ENCODE data around the gene MAGED4. TPM values are rescaled to one million over a fixed set of nuclear protein-coding genes. Genes with fewer than 3 reads are reported as not detected.

Gene MAGED4
- total and polyA plus RNA-seq, 2 of the 8 experiments (the other 6 are each of a cell fraction or from before 2014, with no cell fraction given), result 19.3 to 62.3 TPM

- FAIRE-seq, result no peak
- no peak for TF ChIP-seq RXRA (IDR thresholded peaks at IDR 0.05; ENCODE audit: insufficient read depth, low read depth, low read length)
- no peak for TF ChIP-seq CBX8 (IDR thresholded peaks at IDR 0.05; ENCODE audit: borderline replicate concordance, low read depth, low read length)
- no peak for TF ChIP-seq JUND (IDR thresholded peaks at IDR 0.05; ENCODE audit: low read length)
- TF ChIP-seq KDM5A (IDR thresholded peaks at IDR 0.05; ENCODE audit: low read length), result no peak
- no peak for TF ChIP-seq GABPA (IDR thresholded peaks at IDR 0.05; ENCODE audit: borderline replicate concordance, insufficient read depth, low read length)
- TF ChIP-seq HDAC6 (IDR thresholded peaks at IDR 0.05; ENCODE audit: low read depth, low read length), result no peak
- TF ChIP-seq CEBPB (IDR thresholded peaks at IDR 0.05; ENCODE audit: low read depth, low read length), result no peak
- TF ChIP-seq, protein P1, sequence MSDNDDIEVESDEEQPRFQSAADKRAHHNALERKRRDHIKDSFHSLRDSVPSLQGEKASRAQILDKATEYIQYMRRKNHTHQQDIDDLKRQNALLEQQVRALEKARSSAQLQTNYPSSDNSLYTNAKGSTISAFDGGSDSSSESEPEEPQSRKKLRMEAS (IDR thresholded peaks at IDR 0.05), result no peak
- TF ChIP-seq SP4 (IDR thresholded peaks at IDR 0.05; ENCODE audit: low read length), result no peak
- no peak for TF ChIP-seq PHF8 (conservative IDR thresholded peaks at IDR 0.05; ENCODE audit: low read depth, low read length)
- TF ChIP-seq CTCF (IDR thresholded peaks at IDR 0.05; ENCODE audit: control extremely low read depth in 1 of 3, insufficient read depth in 1 of 3, low read depth in 1 of 3, low read length in 3 of 3), result no peak
- TF ChIP-seq TAF7 (optimal IDR thresholded peaks at IDR 0.05; ENCODE audit: borderline replicate concordance, low read depth, low read length), result no peak
- no peak for TF ChIP-seq SIX5 (IDR thresholded peaks at IDR 0.05; ENCODE audit: low read depth, low read length)
- no peak for TF ChIP-seq SIRT6 (IDR thresholded peaks at IDR 0.05; ENCODE audit: low read length)
Measured at GRCh38 chrX:52166840-52167239, 17.8 kb upstream of the MAGED4 start.

More at GRCh38 chrX:52166840-52167239, 17.8 kb upstream of the MAGED4 start:
- no peak for DNase-seq (ENCODE audit: low read depth in 1 of 2, low spot score in 2 of 2)
- no peak overlapping the region for H3K23ac ChIP-seq (ENCODE audit: insufficient read length)
- H3K9ac ChIP-seq (replicated peaks in 1 of 4; ENCODE audit: extremely low read depth in 1 of 4, low read depth in 3 of 4, low read length in 3 of 4), result no peak overlapping the region
- no peaks in the 10 kb centered on the region for H4K20me1 ChIP-seq (replicated peaks in 1 of 2; ENCODE audit: control insufficient read depth in 1 of 2, insufficient read depth in 2 of 2, low read length in 2 of 2)
- H3K23me2 ChIP-seq (ENCODE audit: low read depth, low read length), result no peaks in the 10 kb centered on the region
- H2BK5ac ChIP-seq (ENCODE audit: low read depth, low read length), result no peak overlapping the region
- no peak overlapping the region for H2BK12ac ChIP-seq (ENCODE audit: low read depth, low read length)
- H3K4me3 ChIP-seq (ENCODE audit: extremely low read depth in 1 of 4, insufficient read depth in 2 of 4, low read depth in 3 of 4, low read length in 4 of 4), result no peak overlapping the region
- H3K79me1 ChIP-seq (ENCODE audit: low read depth, low read length), result no peaks in the 10 kb centered on the region
- H3K27ac ChIP-seq (ENCODE audit: low read depth, low read length), result no peak overlapping the region
- no peaks in the 10 kb centered on the region for H3K27me3 ChIP-seq (replicated peaks in 1 of 4; ENCODE audit: control insufficient read depth in 3 of 4, extremely low read depth in 1 of 4, insufficient read depth in 3 of 4, low read length in 3 of 4)
- H3K14ac ChIP-seq (ENCODE audit: insufficient read length), result no peak overlapping the region
- no peak overlapping the region for H3K4ac ChIP-seq (replicated peaks; ENCODE audit: insufficient read length, low read depth, low read length)
- no peaks in the 10 kb centered on the region for H3K36me3 ChIP-seq (ENCODE audit: control insufficient read depth in 2 of 4, insufficient read depth in 4 of 4, low read length in 3 of 4)
- ChIA-PET POLR2A (ENCODE audit: partially characterized antibody) (no interaction called here), CTCF (ENCODE audit: partially characterized antibody) (no interaction called here)
- no peak overlapping the region for H4K8ac ChIP-seq (ENCODE audit: extremely low read depth, insufficient read depth, low read length)
- H4K91ac ChIP-seq (replicated peaks; ENCODE audit: insufficient read length, low read length), result no peak overlapping the region
- H2BK120ac ChIP-seq (replicated peaks; ENCODE audit: low read depth, low read length), result no peak overlapping the region
- H2AK5ac ChIP-seq (ENCODE audit: low read depth, low read length), result no peak overlapping the region
- H3K79me2 ChIP-seq (ENCODE audit: control insufficient read depth in 1 of 2, insufficient read depth in 2 of 2, low read length in 2 of 2), result no peaks in the 10 kb centered on the region
- peaks cover 2 to 6% of the 10 kb centered on the region in 2 experiments; a peak in 2 of 4 replicates for H3K9me3 ChIP-seq (ENCODE audit: insufficient read depth in 2 of 2, low read depth in 1 of 2, low read length in 1 of 2)
- H3K4me2 ChIP-seq (ENCODE audit: insufficient read depth in 1 of 2, low read depth in 2 of 2, low read length in 2 of 2), result no peak overlapping the region
- H2AFZ ChIP-seq (ENCODE audit: low read length), result no peak overlapping the region
- H2BK15ac ChIP-seq (ENCODE audit: low read length), result no peak overlapping the region
- H2BK20ac ChIP-seq (ENCODE audit: low read length), result no peak overlapping the region
- H3K4me1 ChIP-seq (replicated peaks in 1 of 4; ENCODE audit: control insufficient read depth in 3 of 4, insufficient read depth in 4 of 4, low read length in 3 of 4), result no peaks in the 10 kb centered on the region
- no peak overlapping the region for H3K18ac ChIP-seq (ENCODE audit: extremely low read depth, low read length)
- no peak overlapping the region for H4K5ac ChIP-seq (ENCODE audit: insufficient read length, low read depth, low read length)
- no peak overlapping the region for H3K56ac ChIP-seq (replicated peaks; ENCODE audit: insufficient read length, low read depth, low read length)
